ENCODE measurements around the gene RTEL1.

The RTEL1 gene

DNA sequence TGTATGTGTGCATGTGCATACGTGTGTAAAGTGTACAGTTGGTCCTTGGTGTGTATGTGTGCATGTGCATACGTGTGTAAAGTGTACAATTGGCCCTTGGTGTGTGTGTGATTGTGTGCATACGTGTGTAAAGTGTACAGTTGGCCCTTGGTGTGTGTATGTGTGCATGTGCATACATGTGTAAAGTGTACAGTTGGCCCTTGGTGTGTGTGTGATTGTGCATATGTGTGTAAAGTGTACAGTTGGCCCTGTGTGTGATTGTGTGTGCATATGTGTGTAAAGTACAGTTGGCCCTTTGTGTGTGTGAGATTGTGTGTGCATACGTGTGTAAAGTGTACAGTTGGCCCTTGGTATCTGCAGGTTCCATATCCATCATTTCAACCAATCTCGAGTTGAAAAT is 73.3 kb downstream of the RTEL1 start:
- in situ Hi-C loops (cut with HindIII; ENCODE audit: low sequenced_read_pairs) = no loop called here
- DNase-seq (ENCODE audit: low read depth, low spot score) = no peak
- TF ChIP-seq CTCF (IDR thresholded peaks at IDR 0.05; ENCODE audit: low read depth, low read length) = no peak
- H3K4me3 ChIP-seq (ENCODE audit: low read depth, low read length) = no peak overlapping the region

- in situ Hi-C loops (cut with HindIII; ENCODE audit: low sequenced_read_pairs) = no loop called here
- no peak for DNase-seq (ENCODE audit: low read depth, low spot score)
Measured at GRCh38 chr20:63732118-63733095, 74.3 kb downstream of the RTEL1 start.

GRCh38 chr20:63733117-63733516 is 75.0 kb downstream of the RTEL1 start:
- DNase-seq (ENCODE audit: low read depth, low spot score) = no peak
- TF ChIP-seq CTCF (IDR thresholded peaks at IDR 0.05; ENCODE audit: low read depth, low read length) = no peak
- H3K4me3 ChIP-seq (ENCODE audit: low read depth, low read length) = no peak overlapping the region
- in situ Hi-C loops (cut with HindIII; ENCODE audit: low sequenced_read_pairs) = no loop called here

More at GRCh38 chr20:63732118-63733095, 74.3 kb downstream of the RTEL1 start:
- TF ChIP-seq CTCF (IDR thresholded peaks at IDR 0.05; ENCODE audit: low read depth, low read length) = no peak
- H3K4me3 ChIP-seq (ENCODE audit: low read depth, low read length) = no peak overlapping the region

GRCh38 chr20:63733579-63734081 is 75.5 kb downstream of the RTEL1 start:
- no peak overlapping the region for H3K4me3 ChIP-seq (ENCODE audit: low read depth, low read length)
- in situ Hi-C loops (cut with HindIII; ENCODE audit: low sequenced_read_pairs) = no loop called here
- no peak for TF ChIP-seq CTCF (IDR thresholded peaks at IDR 0.05; ENCODE audit: low read depth, low read length)
- no peak for DNase-seq (ENCODE audit: low read depth, low spot score)

DNA sequence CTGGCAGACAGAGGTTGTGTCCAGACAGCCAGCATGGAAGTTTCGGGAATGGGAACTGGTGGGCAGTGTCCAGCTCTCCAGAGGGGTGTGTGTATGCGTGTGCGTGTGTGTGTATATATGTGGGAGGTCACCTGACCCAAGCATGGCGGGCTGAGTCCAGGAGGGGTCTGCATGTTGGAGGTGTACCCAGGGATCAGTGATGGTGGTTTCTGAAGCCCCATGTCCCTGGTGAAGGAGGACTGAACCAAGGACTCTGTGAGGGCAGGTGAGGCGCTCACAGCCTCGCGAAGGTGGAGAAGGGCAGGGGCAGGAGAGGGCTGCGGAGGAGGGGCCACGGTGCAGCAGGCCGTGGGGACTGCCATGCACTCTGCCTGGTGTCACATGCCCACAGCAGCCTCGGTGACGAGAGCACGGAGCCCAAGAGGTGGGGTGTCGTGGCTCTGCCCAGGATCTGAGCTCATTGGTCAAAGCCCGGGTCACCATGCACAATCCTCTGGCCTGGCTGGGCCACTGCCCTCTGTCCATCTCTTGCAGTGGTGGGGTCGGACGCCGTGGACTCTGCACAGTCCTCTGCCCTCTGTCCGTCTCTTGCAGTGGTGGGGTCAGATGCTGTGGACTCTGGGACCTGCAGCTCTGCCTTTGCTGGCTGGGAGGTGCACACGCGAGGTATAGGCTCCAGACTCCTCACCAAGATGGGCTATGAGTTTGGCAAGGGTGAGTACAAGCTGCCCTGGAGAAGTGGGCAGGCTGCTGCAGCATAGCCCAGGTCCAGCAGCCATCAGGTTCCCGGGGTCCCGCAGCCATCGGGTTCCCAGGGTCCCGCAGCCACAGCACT is 76.2 kb downstream of the RTEL1 start:
- no peak overlapping the region for H3K4me3 ChIP-seq (ENCODE audit: low read depth, low read length)
- DNase-seq (ENCODE audit: low read depth, low spot score) = no peak
- no peak for TF ChIP-seq CTCF (IDR thresholded peaks at IDR 0.05; ENCODE audit: low read depth, low read length)
- in situ Hi-C loops (cut with HindIII; ENCODE audit: low sequenced_read_pairs) = no loop called here
